Ishikawa (cell line): ENCODE results near the gene PRKAG1.

Source experiments
- CEBPB ChIP-seq: IDR thresholded peaks from 2 replicates; pipeline ENCODE4 v1.6.1; 2012
- CREB1 ChIP-seq: IDR thresholded peaks from 2 replicates; pipeline ENCODE4 v1.6.1; 2012; ENCODE audit warnings: low read depth
- EGR1 ChIP-seq: IDR thresholded peaks from 2 replicates; pipeline ENCODE4 v1.6.1; 2012
- EP300 ChIP-seq: IDR thresholded peaks from 2 replicates; pipeline ENCODE4 v1.6.1; 2012; ENCODE audit warnings: borderline replicate concordance
- FOXM1 ChIP-seq: IDR thresholded peaks from 2 replicates; pipeline ENCODE4 v1.6.1; 2012; ENCODE audit warnings: low read depth, borderline replicate concordance
- NFIC ChIP-seq: IDR thresholded peaks from 2 replicates; pipeline ENCODE4 v1.6.1; 2012
- RAD21 ChIP-seq: IDR thresholded peaks from 2 replicates; pipeline ENCODE4 v1.6.1; 2012; ENCODE audit warnings: low read depth
- REST ChIP-seq: IDR thresholded peaks from 2 replicates; pipeline ENCODE4 v1.6.1; 2012; ENCODE audit warnings: low read depth, mild to moderate bottlenecking
- TAF1 ChIP-seq: IDR thresholded peaks from 2 replicates; pipeline ENCODE4 v1.6.1; 2012; ENCODE audit warnings: low read depth, mild to moderate bottlenecking
- TCF12 ChIP-seq: IDR thresholded peaks from 2 replicates; pipeline ENCODE4 v1.6.1; 2012; ENCODE audit warnings: low read depth
- TEAD4 ChIP-seq: IDR thresholded peaks from 2 replicates; pipeline ENCODE4 v1.6.1; 2012
- YY1 ChIP-seq: IDR thresholded peaks from 2 replicates; pipeline ENCODE4 v1.6.1; 2012; ENCODE audit warnings: low read depth
- ZBTB7A ChIP-seq: IDR thresholded peaks from 2 replicates; pipeline ENCODE4 v1.6.1; 2012; ENCODE audit warnings: low read depth
- TF ChIP-seq, protein P1 (sequence below): IDR thresholded peaks from 2 replicates; pipeline ENCODE4 v1.6.1; 2012
- TF ChIP-seq, protein P2 (sequence below): IDR thresholded peaks from 2 replicates; pipeline ENCODE4 v1.6.1; 2012

Gene PRKAG1

GRCh38 chr12:48973941-48974673 lies 44.5 kb downstream of the PRKAG1 start:
- TF ChIP-seq NFIC (no peak), EGR1 (no peak), CEBPB (no peak), ZBTB7A (no peak), EP300 (no peak), RAD21 (no peak; the same call in 1 of the 2 replicates), TCF12 (no peak)
- TF ChIP-seq, protein P1, sequence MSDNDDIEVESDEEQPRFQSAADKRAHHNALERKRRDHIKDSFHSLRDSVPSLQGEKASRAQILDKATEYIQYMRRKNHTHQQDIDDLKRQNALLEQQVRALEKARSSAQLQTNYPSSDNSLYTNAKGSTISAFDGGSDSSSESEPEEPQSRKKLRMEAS, result no peak

GRCh38 chr12:48973531-48973930 lies 45.0 kb downstream of the PRKAG1 start:
- TF ChIP-seq NFIC (no peak), FOXM1 (no peak), CREB1 (no peak), REST (no peak), TAF1 (no peak), TCF12 (no peak), EGR1 (no peak), RAD21 (no peak), EP300 (no peak), TEAD4 (no peak)
- TF ChIP-seq, protein P1, result no peak

DNA sequence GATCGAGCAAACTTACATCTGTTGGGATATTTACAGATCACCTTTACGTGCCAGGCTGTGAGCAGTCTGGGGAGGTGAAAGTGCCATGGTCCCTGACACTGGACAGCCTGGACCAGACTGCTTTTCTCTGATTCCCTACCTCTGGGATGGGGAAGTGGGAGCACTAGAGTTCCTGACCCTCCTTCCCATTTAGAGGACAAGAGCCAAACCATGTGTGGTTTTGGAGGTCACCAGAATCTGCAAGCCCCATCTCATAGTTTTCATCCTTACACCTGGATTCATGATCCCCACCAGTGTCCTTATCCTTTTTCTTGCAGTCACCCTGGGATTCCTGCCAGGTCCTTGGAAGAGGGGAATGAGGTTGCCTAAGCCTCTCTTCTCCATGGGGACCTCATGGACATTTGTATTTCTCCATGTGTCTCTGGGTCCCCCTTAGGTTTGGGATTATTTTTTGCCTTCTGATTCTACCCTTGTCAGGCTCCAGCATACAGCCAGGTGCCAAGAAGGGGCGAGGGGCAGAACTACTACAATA lies 45.6 kb downstream of the PRKAG1 start:
- TF ChIP-seq, protein P1, result no peak
- no peak for TF ChIP-seq EGR1

- no peak for TF ChIP-seq CREB1
- TF ChIP-seq RAD21, result no peak
- TF ChIP-seq, protein P2, sequence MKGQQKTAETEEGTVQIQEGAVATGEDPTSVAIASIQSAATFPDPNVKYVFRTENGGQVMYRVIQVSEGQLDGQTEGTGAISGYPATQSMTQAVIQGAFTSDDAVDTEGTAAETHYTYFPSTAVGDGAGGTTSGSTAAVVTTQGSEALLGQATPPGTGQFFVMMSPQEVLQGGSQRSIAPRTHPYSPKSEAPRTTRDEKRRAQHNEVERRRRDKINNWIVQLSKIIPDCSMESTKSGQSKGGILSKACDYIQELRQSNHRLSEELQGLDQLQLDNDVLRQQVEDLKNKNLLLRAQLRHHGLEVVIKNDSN, result no peak
- no peak for TF ChIP-seq TCF12
- no peak for TF ChIP-seq NFIC
- no peak for TF ChIP-seq TAF1
- TF ChIP-seq TEAD4, result no peak
- no peak for TF ChIP-seq FOXM1
- TF ChIP-seq, protein P1, result no peak
- no peak for TF ChIP-seq CEBPB
- no peak for TF ChIP-seq ZBTB7A
- no peak for TF ChIP-seq YY1
- TF ChIP-seq REST, result no peak
- no peak for TF ChIP-seq EP300
- TF ChIP-seq EGR1, result no peak
Measured at GRCh38 chr12:48972213-48972951, 46.2 kb downstream of the PRKAG1 start.

- TF ChIP-seq EP300, result no peak
- no peak for TF ChIP-seq EGR1
- TF ChIP-seq ZBTB7A, result no peak
- TF ChIP-seq CEBPB, result no peak
- TF ChIP-seq TAF1, result no peak
- no peak for TF ChIP-seq RAD21
- TF ChIP-seq NFIC, result no peak
- no peak for TF ChIP-seq TCF12
- no peak for TF ChIP-seq YY1
- TF ChIP-seq, protein P1, result no peak
- TF ChIP-seq, protein P2, result no peak
- TF ChIP-seq TEAD4, result no peak
- no peak for TF ChIP-seq REST
- TF ChIP-seq CREB1, result no peak
- no peak for TF ChIP-seq FOXM1
Measured at GRCh38 chr12:48970702-48971334, 47.8 kb downstream of the PRKAG1 start.
